Esophagus muscularis mucosa (tissue), 4 donors: ENCODE data around the gene TDRD3. TPM values are rescaled to one million over a fixed set of nuclear protein-coding genes. Genes with fewer than 3 reads are reported as not detected.
A peak's percentile ranks its signal among the peaks of the same experiment; 100 is the strongest.

Experiments used
- DNase-seq: peaks from one replicate; pipeline ENCODE4 v3.0.0-alpha.2; 2017; ENCODE audit errors: extremely low spot score
- H3K27ac ChIP-seq, 4 donors: fragments of 200-600 bp; sonication (generic); replicated peaks in 1 of 4; 1 replicate in 3 of 4; 2 replicates in 1 of 4; pipeline ENCODE4 v1.5.1; 2016 to 2019; ENCODE audit warnings: mild to moderate bottlenecking in 1 of 4
- H3K27me3 ChIP-seq, 4 donors: fragments of 200-600 bp; sonication (generic); one replicate each; pipeline versions ENCODE4 v1.5.1 to v1.6.0; 2016 to 2019
- H3K36me3 ChIP-seq, 4 donors: fragments of 200-600 bp; sonication (generic); one replicate each; pipeline ENCODE4 v1.5.1; 2016 to 2019
- H3K4me1 ChIP-seq, 4 donors: fragments of 200-600 bp; sonication (generic); one replicate each; pipeline ENCODE4 v1.5.1; 2016 to 2019
- H3K4me3 ChIP-seq, 4 donors: fragments of 200-600 bp; sonication (generic); 1 replicate in 2 of 4; 2 replicates in 2 of 4; pipeline ENCODE4 v1.5.1; 2016 to 2019; ENCODE audit warnings: mild to moderate bottlenecking in 4 of 4, moderate library complexity in 1 of 4
- H3K9me3 ChIP-seq, 4 donors: fragments of 200-600 bp; sonication (generic); 1 replicate in 3 of 4; 2 replicates in 1 of 4; pipeline ENCODE4 v1.5.1; 2016 to 2019
- CTCF ChIP-seq, 3 experiments: fragments of 200-600 bp in 2 of 3; fragments of 450-650 bp in 1 of 3; sonication (generic) in 2 of 3; IDR thresholded peaks; one replicate each; pipeline ENCODE4 v1.5.1; 2017 to 2019; ENCODE audit warnings: antibody characterized with exemption in 3 of 3, mild to moderate bottlenecking in 2 of 3, moderate library complexity in 1 of 3
- EP300 ChIP-seq: sonication (generic); formaldehyde crosslinking; IDR thresholded peaks from one replicate; pipeline ENCODE4 v1.6.1; 2017; ENCODE audit warnings: antibody characterized with exemption
- POLR2A ChIP-seq: fragments of 450-650 bp; IDR thresholded peaks from one replicate; pipeline ENCODE4 v1.6.1; 2017; ENCODE audit warnings: antibody characterized with exemption, moderate library complexity, mild to moderate bottlenecking, low read depth
- POLR2AphosphoS5 ChIP-seq, 2 donors: sonication (generic); formaldehyde crosslinking; IDR thresholded peaks; one replicate each; pipeline ENCODE4 v1.6.1; 2017; ENCODE audit warnings: antibody characterized with exemption in 2 of 2
- WGBS: methylation state at CpG from one replicate; pipeline ENCODE4 v1.1.5; 2018; 5-methylcytosine and 5-hydroxymethylcytosine counted together
- intact Hi-C: fragments of 100-400 bp; cut with DNase I; formaldehyde crosslinking; loops from one replicate; pipeline ENCODE4 v1.15.1; 2023
- total RNA-seq, 4 donors: library from RNA; depleted of rRNA; stranded (reverse); fragments of >200 nt; gene quantifications; one replicate each; pipeline versions ENCODE4 v1.1.0 to v1.2.1, GENCODE V29; 2016

TDRD3 gene
- total RNA-seq, 4 donors from 2014 or later, result 16.1 to 35.3 (median 23.0) TPM

GRCh38 chr13:60425332-60425731, 28.3 kb downstream of the TDRD3 start:
- Histone ChIP-seq H3K4me1 (peaks cover 0 to 9% (median 2%) of the 10 kb centered on the region in 4 donors), H3K27me3 (no peaks in the 10 kb centered on the region), H3K27ac (no peak overlapping the region), H3K36me3 (no peaks in the 10 kb centered on the region), H3K4me3 (no peak overlapping the region), H3K9me3 (no peaks in the 10 kb centered on the region)
- intact Hi-C loops, result loop anchor here (10.0 kb wide), 1 partner anchor 1031 kb away; no protein-coding TSS in a partner anchor
- TF ChIP-seq POLR2A (no peak), CTCF (IDR thresholded peaks at IDR 0.05) (no peak), POLR2AphosphoS5 (IDR thresholded peaks at IDR 0.05) (no peak), EP300 (no peak)
- WGBS, result 90% methylated on average over 4 of the region's 4 CpGs
- DNase-seq, result no peak

GRCh38 chr13:60426075-60426474, 29.1 kb downstream of the TDRD3 start:
- TF ChIP-seq CTCF (IDR thresholded peaks at IDR 0.05) (no peak), POLR2A (no peak), EP300 (no peak), POLR2AphosphoS5 (IDR thresholded peaks at IDR 0.05) (no peak)
- Histone ChIP-seq H3K36me3 (no peaks in the 10 kb centered on the region), H3K27ac (no peak overlapping the region), H3K9me3 (no peaks in the 10 kb centered on the region), H3K4me1 (peaks cover 0 to 9% (median 2%) of the 10 kb centered on the region in 4 donors), H3K4me3 (no peak overlapping the region), H3K27me3 (no peaks in the 10 kb centered on the region)
- DNase-seq, result no peak
- intact Hi-C loops, result loop anchor here (10.0 kb wide), 1 partner anchor 1031 kb away; no protein-coding TSS in a partner anchor
- 77% methylated on average over 1 of the region's 1 CpG for WGBS

- Histone ChIP-seq H3K9me3 (no peaks in the 10 kb centered on the region), H3K4me1 (peaks cover 0 to 2% (median 0%) of the 10 kb centered on the region in 4 donors), H3K27me3 (no peaks in the 10 kb centered on the region), H3K4me3 (no peak overlapping the region), H3K27ac (no peak overlapping the region), H3K36me3 (no peaks in the 10 kb centered on the region)
- TF ChIP-seq POLR2A (no peak), POLR2AphosphoS5 (IDR thresholded peaks at IDR 0.05) (no peak)
- no peak for DNase-seq
- intact Hi-C loops, result loop anchor here (10.0 kb wide), 1 partner anchor 1032 kb away; no protein-coding TSS in a partner anchor
- WGBS, result 90% methylated on average over 5 of the region's 5 CpGs
Measured at GRCh38 chr13:60427285-60427684, 30.3 kb downstream of the TDRD3 start.

- Histone ChIP-seq H3K36me3 (no peaks in the 10 kb centered on the region), H3K27ac (no peak overlapping the region), H3K9me3 (no peaks in the 10 kb centered on the region), H3K4me3 (no peak overlapping the region), H3K4me1 (no peaks in the 10 kb centered on the region), H3K27me3 (no peaks in the 10 kb centered on the region)
- TF ChIP-seq POLR2AphosphoS5 (IDR thresholded peaks at IDR 0.05) (no peak), CTCF (IDR thresholded peaks at IDR 0.05) (peak; percentile 86 to 93 (median 92))
- intact Hi-C loops, result loop anchor here (2.0 kb wide), 1 partner anchor 36 kb away; no protein-coding TSS in a partner anchor
- DNase-seq, result no peak
Measured at GRCh38 chr13:60431108-60431700, 34.2 kb downstream of the TDRD3 start.

GRCh38 chr13:60433505-60433904, 36.5 kb downstream of the TDRD3 start:
- H3K4me3 ChIP-seq, result no peak overlapping the region
- H3K9me3 ChIP-seq, result no peaks in the 10 kb centered on the region
- TF ChIP-seq EP300, result no peak
- TF ChIP-seq POLR2AphosphoS5 (IDR thresholded peaks at IDR 0.05), result no peak
- no peak for TF ChIP-seq POLR2A
- no peak for TF ChIP-seq CTCF (IDR thresholded peaks at IDR 0.05)
- H3K4me1 ChIP-seq, result no peaks in the 10 kb centered on the region
- H3K36me3 ChIP-seq, result no peaks in the 10 kb centered on the region
- no peaks in the 10 kb centered on the region for H3K27me3 ChIP-seq
- DNase-seq, result no peak
- 91% methylated on average over 6 of the region's 6 CpGs for WGBS
- no peak overlapping the region for H3K27ac ChIP-seq
- intact Hi-C loops, result no loop called here
